GM21529 (cell line): ENCODE results near the gene TAP1.
"Not testable (repeated sequence)": the region's sequence is repeated elsewhere in the genome, so short reads cannot be mapped to it uniquely, and the experiment has no call there.

Source experiments
- ATAC-seq: cut with Tn5 transposase; IDR thresholded peaks from one replicate; pipeline ENCODE4 v1.9.1; 2021; ENCODE audit not compliant: unreplicated experiment

The TAP1 gene, protein sequence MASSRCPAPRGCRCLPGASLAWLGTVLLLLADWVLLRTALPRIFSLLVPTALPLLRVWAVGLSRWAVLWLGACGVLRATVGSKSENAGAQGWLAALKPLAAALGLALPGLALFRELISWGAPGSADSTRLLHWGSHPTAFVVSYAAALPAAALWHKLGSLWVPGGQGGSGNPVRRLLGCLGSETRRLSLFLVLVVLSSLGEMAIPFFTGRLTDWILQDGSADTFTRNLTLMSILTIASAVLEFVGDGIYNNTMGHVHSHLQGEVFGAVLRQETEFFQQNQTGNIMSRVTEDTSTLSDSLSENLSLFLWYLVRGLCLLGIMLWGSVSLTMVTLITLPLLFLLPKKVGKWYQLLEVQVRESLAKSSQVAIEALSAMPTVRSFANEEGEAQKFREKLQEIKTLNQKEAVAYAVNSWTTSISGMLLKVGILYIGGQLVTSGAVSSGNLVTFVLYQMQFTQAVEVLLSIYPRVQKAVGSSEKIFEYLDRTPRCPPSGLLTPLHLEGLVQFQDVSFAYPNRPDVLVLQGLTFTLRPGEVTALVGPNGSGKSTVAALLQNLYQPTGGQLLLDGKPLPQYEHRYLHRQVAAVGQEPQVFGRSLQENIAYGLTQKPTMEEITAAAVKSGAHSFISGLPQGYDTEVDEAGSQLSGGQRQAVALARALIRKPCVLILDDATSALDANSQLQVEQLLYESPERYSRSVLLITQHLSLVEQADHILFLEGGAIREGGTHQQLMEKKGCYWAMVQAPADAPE

DNA sequence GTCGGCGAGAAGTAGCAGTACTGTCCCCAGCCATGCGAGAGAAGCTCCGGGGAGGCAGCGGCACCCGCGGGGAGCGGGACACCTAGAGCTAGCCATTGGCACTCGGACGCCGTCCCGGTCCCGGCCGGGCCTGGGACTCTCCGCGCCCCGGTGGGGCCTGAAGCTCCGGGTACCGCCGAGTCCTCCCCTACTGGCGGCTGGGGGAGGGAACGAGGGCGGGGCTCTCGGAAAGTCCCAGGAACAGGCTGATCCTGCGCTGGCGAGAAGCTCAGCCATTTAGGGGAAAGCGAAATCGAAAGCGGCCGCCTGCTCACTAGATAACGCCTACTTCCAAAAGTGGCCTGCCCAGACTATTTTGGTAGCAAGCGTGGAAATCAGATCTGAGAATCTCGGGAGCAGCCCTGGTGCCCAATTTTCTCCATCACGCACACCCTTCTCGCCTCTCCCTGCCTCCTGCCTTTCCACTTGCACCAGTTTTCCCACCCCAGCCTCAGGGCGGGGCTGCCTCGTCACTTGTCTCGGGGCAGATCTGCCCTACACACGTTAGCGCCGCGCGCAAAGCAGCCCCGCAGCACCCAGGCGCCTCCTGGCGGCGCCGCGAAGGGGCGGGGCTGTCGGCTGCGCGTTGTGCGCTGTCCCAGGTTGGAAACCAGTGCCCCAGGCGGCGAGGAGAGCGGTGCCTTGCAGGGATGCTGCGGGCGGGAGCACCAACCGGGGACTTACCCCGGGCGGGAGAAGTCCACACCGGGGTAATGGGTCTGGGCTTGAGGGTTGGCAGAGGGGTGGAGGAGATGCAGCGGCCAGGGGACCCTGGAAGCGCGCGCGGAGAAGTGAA is at the start of gene TAP1, which contains the start of gene PSMB9:
Gene TAP1 (minus strand): TSS at position 164 of the 835 bp plus-strand sequence. CDS start 68 bp downstream, at position 96.
Gene PSMB9 (plus strand): TSS at position 652 of the 835 bp plus-strand sequence. CDS start 38 bp downstream, at position 690.
- peak; percentile 72 for ATAC-seq

GRCh38 chr6:32895006-32895345 is 41.5 kb upstream of the TAP1 start:
- peak; percentile 13 for ATAC-seq

- peak; percentile 98 for ATAC-seq
Measured at GRCh38 chr6:32894085-32895005, 40.8 kb upstream of the TAP1 start.

GRCh38 chr6:32890831-32891230 is 37.3 kb upstream of the TAP1 start:
- ATAC-seq: no peak

DNA sequence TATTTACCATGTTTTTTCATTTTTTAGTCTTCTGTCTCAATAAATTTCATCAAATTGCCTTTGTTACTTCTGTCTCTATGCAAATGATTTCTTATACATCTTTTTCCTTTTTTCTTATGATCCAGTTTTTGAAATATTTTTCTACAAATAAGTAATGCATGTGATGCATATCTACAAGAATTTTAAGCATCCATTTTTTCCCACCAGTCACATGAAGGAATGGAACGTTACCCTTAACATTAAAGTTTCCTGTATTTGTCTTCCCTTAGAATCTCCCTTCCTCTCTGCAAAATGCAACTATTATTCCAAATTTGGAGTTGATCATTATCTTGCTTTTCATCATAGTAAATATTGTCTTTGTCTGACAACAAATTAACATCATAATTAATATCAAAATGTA is 36.0 kb upstream of the TAP1 start:
- no peak for ATAC-seq

DNA sequence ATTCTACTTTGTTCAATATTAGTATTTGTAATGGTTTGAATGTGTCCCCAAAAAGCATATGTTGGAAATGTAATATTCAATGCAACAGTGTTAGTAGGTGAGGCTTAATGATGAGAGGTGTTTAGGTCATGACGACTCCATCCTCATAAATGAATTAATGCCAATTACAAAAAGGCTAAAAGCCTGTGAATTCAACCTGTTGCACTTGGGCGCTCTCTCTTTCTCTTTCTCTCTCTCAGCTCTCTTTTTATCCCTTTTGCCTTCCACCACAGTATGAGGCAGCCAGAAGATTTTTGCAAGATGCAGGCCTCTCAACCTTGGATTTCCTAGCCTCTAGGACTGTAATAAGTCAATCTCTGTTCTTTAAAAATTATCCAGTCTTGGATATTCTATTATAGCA is 35.1 kb upstream of the TAP1 start:
- ATAC-seq: no peak

DNA sequence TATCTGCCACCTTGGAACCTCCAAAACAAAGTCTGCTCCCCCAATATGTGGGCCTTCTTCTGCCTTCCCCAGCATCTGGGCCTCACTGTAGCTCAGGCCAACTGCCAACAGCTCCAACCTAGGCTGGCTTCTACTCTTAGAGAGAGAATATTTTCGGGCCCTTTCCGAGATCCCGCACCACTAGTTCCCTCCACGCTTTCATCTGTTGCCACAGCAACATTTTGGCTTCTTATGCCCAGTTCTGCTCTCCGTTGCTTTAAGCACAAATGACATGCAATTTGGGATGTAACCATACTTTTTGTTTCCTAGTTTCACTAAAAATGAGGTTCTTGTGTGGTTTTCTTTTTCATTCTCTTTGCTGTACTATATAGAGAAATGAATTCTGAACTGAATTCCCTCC is 34.1 kb upstream of the TAP1 start:
- no peak for ATAC-seq

DNA sequence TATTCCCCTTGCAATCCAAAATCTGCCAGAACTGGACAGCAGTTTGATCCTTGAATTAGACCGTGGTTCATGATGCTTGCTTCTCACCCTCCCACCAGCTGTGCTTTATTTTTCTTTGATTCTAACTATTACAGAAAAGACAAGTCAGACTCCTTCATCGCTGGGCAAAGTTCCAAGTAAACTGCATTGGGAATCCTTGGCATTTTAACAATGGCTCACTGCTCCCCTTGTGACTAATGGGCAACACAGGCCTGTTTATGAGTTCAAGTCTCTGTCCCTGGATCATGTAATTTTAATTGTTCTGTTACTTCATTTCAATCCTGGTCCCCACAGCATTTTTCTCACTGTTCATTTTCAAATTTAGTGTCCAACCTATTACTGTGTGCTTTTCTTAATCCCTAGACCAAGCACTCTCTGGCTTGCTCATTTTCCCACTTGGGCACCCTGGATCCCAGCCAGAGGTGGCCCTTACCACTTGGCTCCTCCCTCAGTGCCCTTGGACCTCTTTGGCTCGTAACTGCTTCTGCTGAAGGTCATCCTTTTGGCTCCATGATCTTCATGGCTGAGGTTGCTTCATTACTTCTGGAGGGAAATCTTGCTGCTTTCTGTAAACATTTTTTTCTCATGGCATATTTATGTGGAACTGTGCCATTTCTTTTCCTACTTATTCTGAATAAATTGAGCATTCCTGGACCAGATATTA is 33.3 kb upstream of the TAP1 start:
- ATAC-seq: no peak

DNA sequence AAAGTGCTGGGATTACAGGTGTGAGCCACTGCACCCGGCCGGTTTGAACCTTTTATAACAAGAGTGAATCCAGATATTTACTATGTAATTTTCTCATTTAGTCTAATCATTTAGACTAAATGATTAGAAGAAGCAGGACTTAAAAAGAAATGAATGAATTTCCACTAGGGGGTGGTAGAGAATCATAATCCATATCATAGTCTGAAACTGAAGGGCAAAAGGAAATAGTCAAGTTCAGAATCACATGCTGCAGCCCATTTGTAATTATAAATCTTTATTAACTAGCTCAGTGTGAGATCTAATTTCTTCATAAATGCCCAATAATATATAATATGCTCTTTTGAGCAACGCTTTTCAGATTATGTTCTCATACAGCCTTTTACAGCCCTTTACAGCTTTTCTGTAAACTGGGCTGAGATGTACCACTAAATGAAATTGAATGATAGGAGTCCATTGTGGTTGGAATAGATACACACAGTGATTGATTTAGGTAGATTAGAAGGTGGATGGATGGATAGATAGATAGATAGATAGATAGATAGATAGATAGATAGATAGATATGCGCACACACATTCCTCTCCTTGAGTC is 32.3 kb upstream of the TAP1 start:
- no peak for ATAC-seq

- no peak for ATAC-seq
Measured at GRCh38 chr6:32883789-32884188, 30.3 kb upstream of the TAP1 start.

GRCh38 chr6:32882879-32883250 is 29.4 kb upstream of the TAP1 start:
- ATAC-seq: no peak

DNA sequence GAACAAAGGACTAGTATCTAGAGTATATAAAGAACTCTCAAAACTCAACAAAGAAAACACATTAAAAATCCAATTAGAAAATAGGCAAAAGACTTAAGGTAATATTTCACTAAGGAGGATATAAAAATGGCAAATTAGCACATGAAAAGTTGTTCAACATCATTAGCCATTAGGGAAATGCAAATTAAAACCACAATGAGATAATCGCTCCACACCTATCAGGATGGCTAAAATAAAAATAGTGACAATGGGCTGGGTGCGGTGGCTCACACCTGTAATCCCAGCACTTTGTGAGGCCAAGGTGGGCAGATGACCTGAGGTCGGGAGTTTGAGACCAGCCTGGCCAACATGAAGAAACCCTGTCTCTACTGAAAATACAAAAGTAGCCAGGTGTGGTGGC is 27.5 kb upstream of the TAP1 start:
- ATAC-seq: not testable (repeated sequence)

DNA sequence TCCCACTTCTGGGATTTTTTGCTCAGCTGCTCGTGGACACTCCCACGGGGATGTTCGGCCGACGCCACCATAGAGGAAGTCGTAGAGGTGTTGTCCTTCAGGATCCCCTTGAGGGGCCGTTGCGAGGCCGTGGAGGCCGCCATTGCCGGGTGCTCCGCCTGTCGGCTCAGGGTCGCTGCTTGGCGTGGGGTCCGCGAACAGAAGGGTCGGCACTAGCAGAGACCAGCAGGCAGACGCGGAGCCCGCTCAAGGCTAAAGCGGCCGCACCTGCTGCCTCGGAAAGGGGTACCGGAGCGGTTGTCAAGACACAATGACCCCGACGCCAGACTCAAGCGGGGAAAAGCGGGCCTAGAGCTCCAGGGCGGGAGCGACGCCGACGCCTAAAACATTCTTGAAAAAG is 26.2 kb upstream of the TAP1 start:
- no peak for ATAC-seq

DNA sequence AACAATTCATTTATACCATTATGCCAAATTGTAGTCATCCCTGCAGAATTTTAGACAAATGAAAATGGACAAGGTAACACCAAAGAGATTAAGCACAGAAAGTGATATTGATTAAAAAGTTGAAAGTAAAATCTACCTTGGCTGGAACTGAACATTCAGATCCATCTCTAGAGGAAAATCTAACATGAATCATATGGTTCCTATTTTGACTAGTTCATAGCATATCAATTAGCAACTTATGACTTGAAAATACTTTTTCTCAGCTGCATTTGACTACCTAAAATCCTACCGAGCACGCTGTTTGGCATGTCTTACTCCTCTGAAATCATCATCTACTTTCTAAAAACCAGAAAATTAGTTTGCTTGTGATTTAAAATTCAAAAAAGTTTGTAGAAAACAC is 23.1 kb upstream of the TAP1 start:
- ATAC-seq: no peak

DNA sequence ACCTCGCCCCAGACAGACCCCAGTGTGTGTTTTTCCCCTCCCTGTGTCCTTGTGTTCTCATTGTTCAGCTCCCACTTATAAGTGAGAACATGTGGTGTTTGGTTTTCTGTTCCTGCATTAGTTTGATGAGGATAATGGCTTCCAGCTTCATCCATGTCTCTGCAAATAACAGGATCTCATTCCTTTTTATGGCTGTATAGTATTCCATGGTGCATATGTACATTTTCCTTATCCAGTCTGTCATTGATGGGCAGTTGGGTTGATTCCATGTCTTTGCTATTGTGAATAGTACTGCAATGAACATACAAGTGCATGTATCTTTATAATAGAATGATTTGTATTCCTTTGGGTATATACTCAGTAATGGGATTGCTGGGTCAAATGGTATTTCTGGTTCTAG is 20.4 kb upstream of the TAP1 start:
- ATAC-seq: not testable (repeated sequence)

GRCh38 chr6:32868257-32868788 is 14.8 kb upstream of the TAP1 start:
- ATAC-seq: no peak

- no peak for ATAC-seq
Measured at GRCh38 chr6:32867554-32868256, 14.2 kb upstream of the TAP1 start.

GRCh38 chr6:32867022-32867477 is 13.5 kb upstream of the TAP1 start:
- ATAC-seq: no peak
